Panc1 (cell line): ENCODE data around the gene MAPK10. TPM values are rescaled to one million over a fixed set of nuclear protein-coding genes. Genes with fewer than 3 reads are reported as not detected.

Source experiments
- ATAC-seq: fragments of 200-7000 bp; cut with Tn5 transposase; 2 replicates; pipeline ENCODE4 v1.9.1; 2020; ENCODE audit warnings: mild to moderate bottlenecking, moderate library complexity
- BruUV-seq: library from RNA; stranded (reverse); fragments of 400-500 nt; replicated peaks from 2 replicates; lab custom pipeline; 2021; lab: Mats Ljungman, UMichigan
- CTCF ChIA-PET: fragments of 300-600 bp; sonication (Branson Sonifier 250); formaldehyde crosslinking; loops from one replicate; lab custom pipeline; 2022; ENCODE audit warnings: antibody characterized with exemption; lab: Charles Lee
- POLR2A ChIA-PET: fragments of 300-600 bp; sonication (Branson Sonifier 250); formaldehyde crosslinking; loops from one replicate; lab custom pipeline; 2022; ENCODE audit warnings: antibody characterized with exemption; lab: Charles Lee
- DNase-seq: peaks from one replicate; pipeline ENCODE4 v3.0.0-alpha.2; 2010; ENCODE audit warnings: low read depth, low spot score
- H3K27ac ChIP-seq: 2 replicates; pipeline ENCODE4 v1.5.1; 2011; ENCODE audit warnings: mild to moderate bottlenecking, low read length, inconsistent platforms
- H3K27me3 ChIP-seq: fragments of 200-500 bp; sonication (Bioruptor generic); 2 replicates; pipeline ENCODE4 v1.6.0; 2014; ENCODE audit warnings: low read length, inconsistent platforms; ENCODE audit not compliant: control insufficient read depth, insufficient read depth
- H3K36me3 ChIP-seq: fragments of 200-500 bp; sonication (Bioruptor generic); 2 replicates; pipeline ENCODE4 v1.5.1; 2014; ENCODE audit warnings: inconsistent platforms, mild to moderate bottlenecking, low read length, moderate library complexity; ENCODE audit not compliant: control insufficient read depth, insufficient read depth
- H3K4me1 ChIP-seq: 2 replicates; pipeline ENCODE4 v1.5.1; 2011; ENCODE audit warnings: inconsistent platforms, mild to moderate bottlenecking, low read length, moderate library complexity; ENCODE audit not compliant: control insufficient read depth, insufficient read depth
- H3K4me3 ChIP-seq, 2 experiments: 2 replicates each; pipeline ENCODE4 v1.5.1; 2011 to 2012; ENCODE audit warnings: low read depth in 2 of 2, low read length in 2 of 2, mild to moderate bottlenecking in 2 of 2, inconsistent platforms in 1 of 2, moderate library complexity in 1 of 2
- H3K9me3 ChIP-seq: fragments of 200-500 bp; sonication (Bioruptor generic); 2 replicates; pipeline ENCODE4 v1.5.1; 2014; ENCODE audit warnings: low read depth, mild to moderate bottlenecking, inconsistent platforms, low read length, moderate library complexity; ENCODE audit not compliant: control insufficient read depth, insufficient read depth
- CTCF ChIP-seq: fragments of 450-650 bp; IDR thresholded peaks from 2 replicates; pipeline ENCODE4 v1.5.1; 2017; ENCODE audit warnings: mild to moderate bottlenecking
- POLR2AphosphoS5 ChIP-seq: IDR thresholded peaks from 2 replicates; pipeline ENCODE4 v1.6.1; 2012; ENCODE audit warnings: mild to moderate bottlenecking, low read depth, low read length, moderate library complexity
- REST ChIP-seq, 2 experiments: IDR thresholded peaks; 2 replicates each; pipeline ENCODE4 v1.6.1; 2011 to 2012; ENCODE audit warnings: low read depth in 2 of 2, control low read depth in 1 of 2, low read length in 1 of 2, mild to moderate bottlenecking in 1 of 2, moderate library complexity in 1 of 2; ENCODE audit not compliant: insufficient read depth in 1 of 2
- SIN3A ChIP-seq: IDR thresholded peaks from 2 replicates; pipeline ENCODE4 v1.6.1; 2012; ENCODE audit warnings: low read depth, mild to moderate bottlenecking, low read length, moderate library complexity, borderline replicate concordance; ENCODE audit not compliant: insufficient read depth
- TCF7L2 ChIP-seq: IDR thresholded peaks from 2 replicates; pipeline ENCODE4 v1.6.1; 2011; ENCODE audit warnings: mild to moderate bottlenecking, low read depth, low read length, inconsistent platforms
- in situ Hi-C: cut with HindIII; loops from 2 replicates; pipeline ENCODE4 v1.10.0; 2016; ENCODE audit warnings: low sequenced_read_pairs, low pct_unique_long_range_greater_than_20kb
- intact Hi-C: fragments of 100-400 bp; cut with micrococcal nuclease; formaldehyde crosslinking; loops from one replicate; pipeline ENCODE4 v1.10.0; 2022; ENCODE audit not compliant: unreplicated experiment
- total RNA-seq: library from RNA; stranded (reverse); gene quantifications from one replicate; pipeline ENCODE4 v1.2.1, GENCODE V29; 2021; ENCODE audit not compliant: unreplicated experiment

The MAPK10 gene
- total RNA-seq, 1 experiment from 2014 or later: 0.85 TPM

- POLR2A ChIA-PET: no interaction called here
- intact Hi-C loops: no loop called here
- no peak overlapping the region for H3K27ac ChIP-seq
- H3K4me1 ChIP-seq: no peaks in the 10 kb centered on the region
- DNase-seq (no peak), ATAC-seq (no peak)
- in situ Hi-C loops: no loop called here
- H3K36me3 ChIP-seq: no peaks in the 10 kb centered on the region
- H3K4me3 ChIP-seq: no peak overlapping the region
- no peaks in the 10 kb centered on the region for H3K27me3 ChIP-seq
- CTCF ChIA-PET: no interaction called here
- no peaks in the 10 kb centered on the region for H3K9me3 ChIP-seq
- TF ChIP-seq SIN3A: no peak
- no peak for TF ChIP-seq REST (IDR thresholded peaks at IDR 0.05; ENCODE audit: insufficient read depth in 1 of 2, low read depth in 2 of 2, low read length in 1 of 2)
- TF ChIP-seq CTCF: no peak
- TF ChIP-seq POLR2AphosphoS5: no peak
- no peak for TF ChIP-seq TCF7L2
- BruUV-seq: no TSS peak
Observed at GRCh38 chr4:86181585-86181984, 178.3 kb downstream of the MAPK10 start.

GRCh38 chr4:86178211-86178610 lies 181.6 kb downstream of the MAPK10 start:
- no TSS peak for BruUV-seq
- in situ Hi-C loops: no loop called here
- ATAC-seq: no peak

More at GRCh38 chr4:86178211-86178610, 181.6 kb downstream of the MAPK10 start:
- no peak for DNase-seq
- H3K4me3 ChIP-seq: no peak overlapping the region
- intact Hi-C loops: no loop called here
- CTCF ChIA-PET: no interaction called here
- TF ChIP-seq TCF7L2: no peak
- no peak for TF ChIP-seq POLR2AphosphoS5
- TF ChIP-seq SIN3A: no peak
- no peak for TF ChIP-seq REST (IDR thresholded peaks at IDR 0.05; ENCODE audit: insufficient read depth in 1 of 2, low read depth in 2 of 2, low read length in 1 of 2)
- no peak for TF ChIP-seq CTCF
- no peaks in the 10 kb centered on the region for H3K4me1 ChIP-seq
- POLR2A ChIA-PET: no interaction called here
- H3K36me3 ChIP-seq: no peaks in the 10 kb centered on the region
- H3K27ac ChIP-seq: no peak overlapping the region
- no peaks in the 10 kb centered on the region for H3K9me3 ChIP-seq
- H3K27me3 ChIP-seq: no peaks in the 10 kb centered on the region
